Stimulated activated CD4-positive, alpha-beta T cell treated with anti-CD3 and anti-CD28 coated beads, Interleukin-1b, Interleukin-23, amount 100 ng/mL, for 4 hours (primary cell): Measurements from ENCODE around the gene EMILIN2.
"Not testable (repeated sequence)": the region's sequence is repeated elsewhere in the genome, so short reads cannot be mapped to it uniquely, and the experiment has no call there.

Experiments used
- DNase-seq, 2 donors: peaks; one replicate each; pipeline ENCODE4 v3.0.0-alpha.2; 2020; ENCODE audit warnings: low read depth in 2 of 2

Gene EMILIN2

GRCh38 chr18:2846636-2847316 is at the start of gene EMILIN2:
TSS of gene EMILIN2 (plus strand) at chr18:2847006. CDS start at chr18:2847189, 183 bp downstream.
- peak in 1 of 2 donors; percentile 36 for DNase-seq

- DNase-seq, result no peak
Measured at GRCh38 chr18:2797951-2798350, 48.9 kb upstream of the EMILIN2 start.

GRCh38 chr18:2799369-2799768 is 47.4 kb upstream of the EMILIN2 start:
- DNase-seq, result no peak

GRCh38 chr18:2805970-2806943 is 40.5 kb upstream of the EMILIN2 start:
- DNase-seq, result no peak

- DNase-seq, result not testable (repeated sequence)
Measured at GRCh38 chr18:2808640-2809039, 38.2 kb upstream of the EMILIN2 start.

GRCh38 chr18:2809666-2810183 is 37.1 kb upstream of the EMILIN2 start:
- DNase-seq, result not testable (repeated sequence)

- no peak for DNase-seq
Measured at GRCh38 chr18:2811416-2811815, 35.4 kb upstream of the EMILIN2 start.

- no peak for DNase-seq
Measured at GRCh38 chr18:2814928-2815327, 31.9 kb upstream of the EMILIN2 start.

GRCh38 chr18:2818281-2818680 is 28.5 kb upstream of the EMILIN2 start:
- DNase-seq, result no peak

- DNase-seq, result no peak
Measured at GRCh38 chr18:2821695-2822094, 25.1 kb upstream of the EMILIN2 start.

- DNase-seq, result no peak
Measured at GRCh38 chr18:2822213-2822921, 24.4 kb upstream of the EMILIN2 start.

GRCh38 chr18:2823202-2823601 is 23.6 kb upstream of the EMILIN2 start:
- DNase-seq, result no peak

- no peak for DNase-seq
Measured at GRCh38 chr18:2823966-2824365, 22.8 kb upstream of the EMILIN2 start.

GRCh38 chr18:2824865-2825264 is 21.9 kb upstream of the EMILIN2 start:
- no peak for DNase-seq

GRCh38 chr18:2825613-2826175 is 21.1 kb upstream of the EMILIN2 start:
- no peak for DNase-seq

- no peak for DNase-seq
Measured at GRCh38 chr18:2826581-2826980, 20.2 kb upstream of the EMILIN2 start.

GRCh38 chr18:2827061-2827460 is 19.7 kb upstream of the EMILIN2 start:
- no peak for DNase-seq

GRCh38 chr18:2836118-2836517 is 10.7 kb upstream of the EMILIN2 start:
- not testable (repeated sequence) for DNase-seq

GRCh38 chr18:2837290-2837689 is 9.5 kb upstream of the EMILIN2 start:
- not testable (repeated sequence) for DNase-seq

- no peak for DNase-seq
Measured at GRCh38 chr18:2839202-2839601, 7.6 kb upstream of the EMILIN2 start.

GRCh38 chr18:2840521-2840920 is 6.3 kb upstream of the EMILIN2 start:
- no peak for DNase-seq

GRCh38 chr18:2843146-2843545 is 3.7 kb upstream of the EMILIN2 start:
- DNase-seq, result no peak
